ENCODE data around the gene PAOX. TPM values are rescaled to one million over a fixed set of nuclear protein-coding genes. Genes with fewer than 3 reads are reported as not detected.

Gene PAOX
- total RNA-seq, 4 donors from 2014 or later, result 3.5 to 11.0 (median 9.9) TPM

GRCh38 chr10:133388236-133388972, 9.3 kb downstream of the PAOX start:
- TF ChIP-seq CTCF (IDR thresholded peaks at IDR 0.05) (no peak), POLR2A (IDR thresholded peaks at IDR 0.05) (no peak)
- no peak for DNase-seq
- Histone ChIP-seq H3K4me3 (replicated peaks in 1 of 3) (no peak overlapping the region), H3K36me3 (no peaks in the 10 kb centered on the region), H3K4me1 (peaks cover 3 to 4% of the 10 kb centered on the region in 2 donors), H3K27me3 (no peaks in the 10 kb centered on the region), H3K27ac (no peak overlapping the region), H3K9me3 (no peaks in the 10 kb centered on the region)
- intact Hi-C loops (cut with DNase I), result no loop called here
- 90 to 95% methylated on average over 10 to 17 of the region's 17 CpGs for WGBS, 2 donors

- intact Hi-C loops (cut with DNase I), result no loop called here
- no peak overlapping the region for H3K27ac ChIP-seq
- H3K4me3 ChIP-seq (replicated peaks in 1 of 3), result no peak overlapping the region
- H3K36me3 ChIP-seq, result no peaks in the 10 kb centered on the region
- peaks cover 5% of the 10 kb centered on the region in 2 donors for H3K4me1 ChIP-seq
- no peaks in the 10 kb centered on the region for H3K27me3 ChIP-seq
- TF ChIP-seq CTCF (IDR thresholded peaks at IDR 0.05) (no peak), POLR2A (IDR thresholded peaks at IDR 0.05) (no peak)
- no peaks in the 10 kb centered on the region for H3K9me3 ChIP-seq
- no peak for DNase-seq
- WGBS, 2 donors, result 81 to 89% methylated on average over 22 to 39 of the region's 39 CpGs
Measured at GRCh38 chr10:133388973-133389818, 10.1 kb downstream of the PAOX start.

GRCh38 chr10:133390597-133391248, 11.7 kb downstream of the PAOX start:
- Histone ChIP-seq H3K4me1 (peaks cover 14 to 15% of the 10 kb centered on the region in 2 donors), H3K36me3 (no peaks in the 10 kb centered on the region), H3K27ac (no peak overlapping the region), H3K27me3 (no peaks in the 10 kb centered on the region), H3K9me3 (no peaks in the 10 kb centered on the region), H3K4me3 (replicated peaks in 1 of 3) (no peak overlapping the region)
- no peak for DNase-seq
- no peak for TF ChIP-seq CTCF (IDR thresholded peaks at IDR 0.05)
- no peak for TF ChIP-seq POLR2A (IDR thresholded peaks at IDR 0.05)
- intact Hi-C loops (cut with DNase I), result no loop called here
- WGBS, 2 donors, result 89 to 95% methylated on average over 19 of the region's 19 CpGs

GRCh38 chr10:133391249-133391635, 12.2 kb downstream of the PAOX start:
- no peak for DNase-seq
- Histone ChIP-seq H3K27me3 (no peaks in the 10 kb centered on the region), H3K9me3 (no peaks in the 10 kb centered on the region), H3K4me1 (peaks cover 14 to 15% of the 10 kb centered on the region in 2 donors), H3K27ac (no peak overlapping the region), H3K4me3 (replicated peaks in 1 of 3) (no peak overlapping the region), H3K36me3 (no peaks in the 10 kb centered on the region)
- WGBS, 2 donors, result 95% methylated on average over 8 to 12 of the region's 12 CpGs
- TF ChIP-seq CTCF (IDR thresholded peaks at IDR 0.05), result no peak
- no peak for TF ChIP-seq POLR2A (IDR thresholded peaks at IDR 0.05)
- intact Hi-C loops (cut with DNase I), result no loop called here

Data from thyroid gland (tissue), 4 donors.